ENCODE measurements around the gene RIN3. TPM values are rescaled to one million over a fixed set of nuclear protein-coding genes. Genes with fewer than 3 reads are reported as not detected.

The RIN3 gene
- total RNA-seq, 1 donor from 2014 or later = 12.7 TPM

- Mint-ChIP-seq H3K4me3 (no peak overlapping the region), H3K9me3 (no peaks in the 10 kb centered on the region)
Observed at GRCh38 chr14:92493024-92493423, 20.6 kb upstream of the RIN3 start.

GRCh38 chr14:92493492-92493891 lies 20.1 kb upstream of the RIN3 start:
- no peaks in the 10 kb centered on the region for H3K36me3 Mint-ChIP-seq (ENCODE audit: low read depth)

More at GRCh38 chr14:92493024-92493423, 20.6 kb upstream of the RIN3 start:
- DNase-seq (ENCODE audit: low read depth, low spot score) = no peak
- Mint-ChIP-seq H3K4me1 (peaks cover 36% of the 10 kb centered on the region), H3K36me3 (ENCODE audit: low read depth) (no peaks in the 10 kb centered on the region), H3K27ac (ENCODE audit: unreplicated experiment) (no peak overlapping the region), H3K27me3 (ENCODE audit: low read depth) (no peaks in the 10 kb centered on the region)
- no peak for TF ChIP-seq CTCF (conservative IDR thresholded peaks at IDR 0.05)

GRCh38 chr14:92494512-92494911 lies 19.1 kb upstream of the RIN3 start:
- Mint-ChIP-seq H3K27ac (ENCODE audit: unreplicated experiment) (no peak overlapping the region), H3K27me3 (ENCODE audit: low read depth) (no peaks in the 10 kb centered on the region), H3K4me3 (no peak overlapping the region), H3K9me3 (no peaks in the 10 kb centered on the region), H3K36me3 (ENCODE audit: low read depth) (no peaks in the 10 kb centered on the region), H3K4me1 (peaks cover 32% of the 10 kb centered on the region)
- no peak for TF ChIP-seq CTCF (conservative IDR thresholded peaks at IDR 0.05)
- DNase-seq (ENCODE audit: low read depth, low spot score) = no peak

More at GRCh38 chr14:92493492-92493891, 20.1 kb upstream of the RIN3 start:
- H3K27ac Mint-ChIP-seq (ENCODE audit: unreplicated experiment) = no peak overlapping the region
- H3K4me3 Mint-ChIP-seq = no peak overlapping the region
- no peaks in the 10 kb centered on the region for H3K27me3 Mint-ChIP-seq (ENCODE audit: low read depth)
- H3K9me3 Mint-ChIP-seq = no peaks in the 10 kb centered on the region
- no peak for TF ChIP-seq CTCF (conservative IDR thresholded peaks at IDR 0.05)
- DNase-seq (ENCODE audit: low read depth, low spot score) = no peak
- peaks cover 36% of the 10 kb centered on the region for H3K4me1 Mint-ChIP-seq

- no peak overlapping the region for H3K4me3 Mint-ChIP-seq
- H3K27me3 Mint-ChIP-seq (ENCODE audit: low read depth) = no peaks in the 10 kb centered on the region
- no peak for TF ChIP-seq CTCF (conservative IDR thresholded peaks at IDR 0.05)
- no peaks in the 10 kb centered on the region for H3K36me3 Mint-ChIP-seq (ENCODE audit: low read depth)
- peaks cover 29% of the 10 kb centered on the region for H3K4me1 Mint-ChIP-seq
- DNase-seq (ENCODE audit: low read depth, low spot score) = no peak
- no peaks in the 10 kb centered on the region for H3K9me3 Mint-ChIP-seq
- H3K27ac Mint-ChIP-seq (ENCODE audit: unreplicated experiment) = no peak overlapping the region
Observed at GRCh38 chr14:92495027-92495426, 18.6 kb upstream of the RIN3 start.

GRCh38 chr14:92496191-92496857 lies 17.3 kb upstream of the RIN3 start:
- Mint-ChIP-seq H3K27ac (ENCODE audit: unreplicated experiment) (no peak overlapping the region), H3K4me1 (peaks cover 33% of the 10 kb centered on the region), H3K27me3 (ENCODE audit: low read depth) (no peaks in the 10 kb centered on the region), H3K9me3 (no peaks in the 10 kb centered on the region), H3K4me3 (no peak overlapping the region), H3K36me3 (ENCODE audit: low read depth) (no peaks in the 10 kb centered on the region)
- TF ChIP-seq CTCF (conservative IDR thresholded peaks at IDR 0.05) = no peak
- DNase-seq (ENCODE audit: low read depth, low spot score) = no peak

Data from neural crest cell (in vitro differentiated cells).